Peyer's patch (tissue), 4 donors: ENCODE measurements around the gene NDFIP2.

ENCODE experiments used
- CTCF ChIP-seq, 6 experiments: fragments of 450-650 bp in 4 of 6; fragments of 200-600 bp in 2 of 6; sonication (generic) in 1 of 6; IDR thresholded peaks; one replicate each; pipeline ENCODE4 v1.5.1; 2017 to 2019; ENCODE audit warnings: antibody characterized with exemption in 6 of 6, mild to moderate bottlenecking in 3 of 6, moderate library complexity in 1 of 6
- POLR2A ChIP-seq, 2 donors: fragments of 450-650 bp; IDR thresholded peaks; one replicate each; pipeline ENCODE4 v1.5.1; 2017; ENCODE audit warnings: antibody characterized with exemption in 2 of 2, mild to moderate bottlenecking in 2 of 2, moderate library complexity in 2 of 2

- TF ChIP-seq CTCF (IDR thresholded peaks at IDR 0.05): no peak
- no peak for TF ChIP-seq POLR2A (IDR thresholded peaks at IDR 0.05)
Observed at GRCh38 chr13:79602936-79603335, 122.0 kb downstream of the NDFIP2 start.
